IMR-90 (cell line): ENCODE results near the gene SLC8A1. TPM values are rescaled to one million over a fixed set of nuclear protein-coding genes. Genes with fewer than 3 reads are reported as not detected.

Experiments
- ATAC-seq: fragments of 200-7000 bp; cut with Tn5 transposase; 2 replicates; pipeline ENCODE4 v1.9.1; 2020; ENCODE audit warnings: low read depth, mild to moderate bottlenecking, moderate library complexity
- BruUV-seq: library from RNA; stranded (reverse); fragments of 400-500 nt; replicated peaks from 2 replicates; lab custom pipeline; 2021; lab: Mats Ljungman, UMichigan
- CTCF ChIA-PET: fragments of 300-600 bp; formaldehyde crosslinking; extraction: SDS; loops from one replicate; lab custom pipeline; 2021; ENCODE audit warnings: antibody characterized with exemption; lab: Yijun Ruan, JAX
- POLR2A ChIA-PET: fragments of 300-600 bp; sonication (Branson Sonifier 250); formaldehyde crosslinking; loops from one replicate; lab custom pipeline; 2022; ENCODE audit warnings: antibody characterized with exemption; ENCODE audit not compliant: unreplicated experiment; lab: Charles Lee
- DNase-seq: peaks from one replicate; pipeline ENCODE4 v3.0.0; 2013
- H2AFZ ChIP-seq: replicated peaks from 2 replicates; pipeline ENCODE3; 2013; ENCODE audit warnings: low read length, mild to moderate bottlenecking; ENCODE audit not compliant: poor library complexity
- H2AK5ac ChIP-seq: 2 replicates; pipeline ENCODE4 v1.6.1; 2013; ENCODE audit warnings: low read depth, low read length, inconsistent platforms
- H2AK9ac ChIP-seq: replicated peaks from 2 replicates; pipeline ENCODE3; 2013; ENCODE audit warnings: mild to moderate bottlenecking, low read depth, low read length, moderate library complexity; ENCODE audit not compliant: poor library complexity
- H2BK120ac ChIP-seq: 2 replicates; pipeline ENCODE4 v1.6.1; 2013; ENCODE audit warnings: low read depth, low read length, inconsistent platforms
- H2BK15ac ChIP-seq: 3 replicates; pipeline ENCODE4 v1.6.1; 2013; ENCODE audit warnings: low read depth, low read length, inconsistent platforms
- H2BK20ac ChIP-seq: 2 replicates; pipeline ENCODE4 v1.6.1; 2013; ENCODE audit warnings: low read depth, mild to moderate bottlenecking, inconsistent platforms, low read length, moderate library complexity
- H2BK5ac ChIP-seq: 2 replicates; pipeline ENCODE4 v1.6.1; 2013; ENCODE audit warnings: mild to moderate bottlenecking, low read depth, low read length, inconsistent platforms; ENCODE audit not compliant: poor library complexity, severe bottlenecking
- H3K14ac ChIP-seq: replicated peaks from 2 replicates; pipeline ENCODE4 v1.6.1; 2013; ENCODE audit warnings: low read depth, low read length, inconsistent platforms
- H3K18ac ChIP-seq: 2 replicates; pipeline ENCODE4 v1.6.1; 2013; ENCODE audit warnings: low read depth, low read length, control low read depth
- H3K23ac ChIP-seq: 2 replicates; pipeline ENCODE4 v1.6.1; 2013; ENCODE audit warnings: low read depth, low read length, inconsistent platforms
- H3K27ac ChIP-seq: 2 replicates; pipeline ENCODE4 v1.5.1; 2013; ENCODE audit warnings: mild to moderate bottlenecking, control low read depth, low read length; ENCODE audit not compliant: insufficient read depth
- H3K27me3 ChIP-seq: 2 replicates; pipeline ENCODE4 v1.6.1; 2013; ENCODE audit warnings: low read length; ENCODE audit not compliant: control insufficient read depth, insufficient read depth
- H3K36me3 ChIP-seq: 2 replicates; pipeline ENCODE4 v1.6.1; 2013; ENCODE audit warnings: low read length, mixed read lengths; ENCODE audit not compliant: control insufficient read depth, insufficient read depth
- H3K4ac ChIP-seq: 2 replicates; pipeline ENCODE4 v1.6.1; 2013; ENCODE audit warnings: low read depth, low read length, inconsistent platforms
- H3K4me1 ChIP-seq: 2 replicates; pipeline ENCODE4 v1.6.1; 2013; ENCODE audit warnings: low read length, mixed read lengths; ENCODE audit not compliant: control insufficient read depth, insufficient read depth
- H3K4me2 ChIP-seq: 2 replicates; pipeline ENCODE4 v1.6.1; 2013; ENCODE audit warnings: low read depth, mild to moderate bottlenecking, control low read depth, low read length, moderate library complexity
- H3K4me3 ChIP-seq: 2 replicates; pipeline ENCODE4 v1.5.1; 2013; ENCODE audit warnings: low read depth, mild to moderate bottlenecking, control low read depth, low read length, moderate library complexity; ENCODE audit not compliant: insufficient read depth
- H3K56ac ChIP-seq: 2 replicates; pipeline ENCODE4 v1.6.1; 2013; ENCODE audit warnings: low read length, inconsistent platforms; ENCODE audit not compliant: insufficient read depth; ENCODE audit errors: extremely low read depth
- H3K79me1 ChIP-seq, 2 experiments: 2 replicates each; pipeline ENCODE4 v1.6.1; 2013; ENCODE audit warnings: low read length in 2 of 2, inconsistent platforms in 1 of 2, low read depth in 1 of 2
- H3K9ac ChIP-seq: 2 replicates; pipeline ENCODE4 v1.6.1; 2013; ENCODE audit warnings: low read depth, low read length, control low read depth
- H3K9me1 ChIP-seq: 2 replicates; pipeline ENCODE4 v1.6.1; 2013; ENCODE audit warnings: low read length, inconsistent platforms; ENCODE audit not compliant: insufficient read depth
- H3K9me3 ChIP-seq: 2 replicates; pipeline ENCODE4 v1.6.1; 2013; ENCODE audit warnings: low read length; ENCODE audit not compliant: control insufficient read depth, insufficient read depth
- H4K20me1 ChIP-seq: 2 replicates; pipeline ENCODE4 v1.6.1; 2013; ENCODE audit warnings: low read length, inconsistent platforms; ENCODE audit not compliant: insufficient read depth
- H4K5ac ChIP-seq: 2 replicates; pipeline ENCODE4 v1.6.1; 2013; ENCODE audit warnings: mild to moderate bottlenecking, low read depth, low read length, control low read depth
- H4K8ac ChIP-seq, 2 experiments: 2 replicates each; pipeline ENCODE4 v1.6.1; 2013; ENCODE audit warnings: low read depth in 2 of 2, low read length in 2 of 2, control low read depth in 1 of 2, inconsistent platforms in 1 of 2
- H4K91ac ChIP-seq: 2 replicates; pipeline ENCODE4 v1.6.1; 2013; ENCODE audit warnings: low read depth, low read length, inconsistent platforms; ENCODE audit not compliant: insufficient read depth
- NFE2L2 ChIP-seq: fragments of 150-350 bp; IDR thresholded peaks from 2 replicates; pipeline ENCODE4 v1.6.1; 2016; ENCODE audit warnings: low read depth, mild to moderate bottlenecking, low read length
- POLR2A ChIP-seq: IDR thresholded peaks from 2 replicates; pipeline ENCODE4 v1.6.1; 2012; ENCODE audit warnings: mild to moderate bottlenecking, low read depth, low read length
- WGBS, 2 experiments: methylation state at CpG; one replicate each; pipeline versions ENCODE4 v1.1.5 to v1.1.7; 2013; ENCODE audit warnings: missing lambda C conversion rate in 2 of 2; ENCODE audit not compliant: insufficient read length in 1 of 2; ENCODE audit errors: extremely low coverage in 2 of 2; 5-methylcytosine and 5-hydroxymethylcytosine counted together
- dilution Hi-C: fragments of 300-500 bp; cut with HindIII; formaldehyde crosslinking; loops from one replicate; pipeline ENCODE4 v1.14.3; 2018; ENCODE audit warnings: low sequenced_read_pairs; ENCODE audit not compliant: unreplicated experiment
- in situ Hi-C: fragments of 300-500 bp; cut with MboI; formaldehyde crosslinking; loops from 3 replicates; pipeline ENCODE4 v1.14.3; 2019; ENCODE audit warnings: low sequenced_read_pairs, inconsistent platforms, mixed read lengths
- intact Hi-C: fragments of 100-400 bp; cut with micrococcal nuclease; formaldehyde crosslinking; loops from 2 replicates; pipeline ENCODE4 v1.10.0; 2022
- polyA plus RNA-seq, 3 experiments: library from polyadenylated mRNA; depleted of rRNA; stranded (reverse); fragments of >200 nt; gene quantifications; 2 replicates each; pipeline ENCODE4 v1.2.3, GENCODE V29; 2012; ENCODE audit warnings: low replicate concordance in 1 of 3
- total RNA-seq: library from RNA; depleted of rRNA; stranded (reverse); fragments of >200 nt; gene quantifications from 2 replicates; pipeline ENCODE4 v1.2.3, GENCODE V29; 2012

Gene SLC8A1
- total and polyA plus RNA-seq, 2 of the 4 experiments (the other 2 are of a cell fraction) = 7.7 to 57.0 TPM

GRCh38 chr2:40371525-40372282, 80.2 kb downstream of the SLC8A1 start:
- Histone ChIP-seq H4K5ac (peak overlapping the region; percentile 0), H4K8ac (peak overlapping the region; percentile 62 to 88), H4K20me1 (no peaks in the 10 kb centered on the region), H2BK20ac (peak overlapping the region; percentile 94), H2AK9ac (no peak overlapping the region), H3K27ac (peak overlapping the region; percentile 70), H4K91ac (peak overlapping the region; percentile 91), H3K56ac (peak overlapping the region; percentile 85), H3K9me1 (peaks cover 3% of the 10 kb centered on the region), H2AFZ (peak overlapping the region; percentile 48), H3K9me3 (no peaks in the 10 kb centered on the region), H3K9ac (peak overlapping the region; percentile 5), H3K4me1 (peaks cover 19% of the 10 kb centered on the region), H3K4ac (peak overlapping the region; percentile 90), H3K27me3 (no peaks in the 10 kb centered on the region), H3K79me1 (peaks cover 30 to 53% of the 10 kb centered on the region in 2 experiments), H3K4me3 (no peak overlapping the region), H3K14ac (peak overlapping the region; percentile 94), H2BK15ac (peak overlapping the region; percentile 86), H3K4me2 (peak overlapping the region; percentile 74), H2AK5ac (peak overlapping the region; percentile 85; the same call in 1 of the 2 replicates), H3K23ac (peak overlapping the region; percentile 93), H2BK5ac (peak overlapping the region; percentile 96), H2BK120ac (peak overlapping the region; percentile 94), H3K36me3 (no peaks in the 10 kb centered on the region), H3K18ac (peak overlapping the region; percentile 2)
- peak; percentile 85 for ATAC-seq
- 20% methylated on average over 1 of the region's 4 CpGs; no CpG with 5 or more reads in 1 of the 2 experiments for WGBS, 2 experiments
- TF ChIP-seq NFE2L2 (no peak), POLR2A (peak; percentile 5)
- intact Hi-C loops = loop anchor here (5.0 kb wide), 5 partner anchors 61 to 269 kb away; no protein-coding TSS in a partner anchor
- ChIA-PET POLR2A (interaction anchor here (0.5 kb wide), 1 partner anchor 20 kb away, joined by 7 read pairs; no protein-coding TSS in a partner anchor), CTCF (no interaction called here)
- in situ Hi-C loops = no loop called here
- dilution Hi-C loops = no loop called here
- peak; percentile 90 for DNase-seq
- BruUV-seq = no TSS peak
